ENCODE results near the gene CHRNA4.

Gene CHRNA4

GRCh38 chr20:63360850-63361518 is at the start of gene CHRNA4:
Gene CHRNA4, minus strand, starts transcription at chr20:63361349. Its CDS starts 184 bp downstream, at chr20:63361165.
- DNase-seq (ENCODE audit: low read depth in 2 of 2), result no peak

- DNase-seq (ENCODE audit: low read depth in 2 of 2), result no peak
Measured at GRCh38 chr20:63409834-63410435, 48.8 kb upstream of the CHRNA4 start.

GRCh38 chr20:63409066-63409833 is 48.1 kb upstream of the CHRNA4 start:
- no peak for DNase-seq (ENCODE audit: low read depth in 2 of 2)

GRCh38 chr20:63408684-63409046 is 47.5 kb upstream of the CHRNA4 start:
- DNase-seq (ENCODE audit: low read depth in 2 of 2), result no peak

- no peak for DNase-seq (ENCODE audit: low read depth in 2 of 2)
Measured at GRCh38 chr20:63407928-63408683, 47.0 kb upstream of the CHRNA4 start.

GRCh38 chr20:63406617-63407245 is 45.6 kb upstream of the CHRNA4 start:
- DNase-seq (ENCODE audit: low read depth in 2 of 2), result no peak

- DNase-seq (ENCODE audit: low read depth in 2 of 2), result no peak
Measured at GRCh38 chr20:63406011-63406410, 44.9 kb upstream of the CHRNA4 start.

- no peak for DNase-seq (ENCODE audit: low read depth in 2 of 2)
Measured at GRCh38 chr20:63405102-63405730, 44.1 kb upstream of the CHRNA4 start.

- DNase-seq (ENCODE audit: low read depth in 2 of 2), result no peak
Measured at GRCh38 chr20:63404129-63405085, 43.3 kb upstream of the CHRNA4 start.

GRCh38 chr20:63403403-63404105 is 42.4 kb upstream of the CHRNA4 start:
- DNase-seq (ENCODE audit: low read depth in 2 of 2), result no peak

- DNase-seq (ENCODE audit: low read depth in 2 of 2), result no peak
Measured at GRCh38 chr20:63402860-63403220, 41.7 kb upstream of the CHRNA4 start.

- no peak for DNase-seq (ENCODE audit: low read depth in 2 of 2)
Measured at GRCh38 chr20:63402181-63402859, 41.2 kb upstream of the CHRNA4 start.

- no peak for DNase-seq (ENCODE audit: low read depth in 2 of 2)
Measured at GRCh38 chr20:63401384-63402110, 40.4 kb upstream of the CHRNA4 start.

- DNase-seq (ENCODE audit: low read depth in 2 of 2), result no peak
Measured at GRCh38 chr20:63400486-63401210, 39.5 kb upstream of the CHRNA4 start.

- no peak for DNase-seq (ENCODE audit: low read depth in 2 of 2)
Measured at GRCh38 chr20:63399596-63400375, 38.6 kb upstream of the CHRNA4 start.

GRCh38 chr20:63398744-63399514 is 37.8 kb upstream of the CHRNA4 start:
- no peak for DNase-seq (ENCODE audit: low read depth in 2 of 2)
